T follicular helper cell (primary cell): Measurements from ENCODE around the gene FAM124A.
"Not testable (repeated sequence)": the region's sequence is repeated elsewhere in the genome, so short reads cannot be mapped to it uniquely, and the experiment has no call there.

Experiments used
- DNase-seq: peaks from one replicate; pipeline ENCODE4 v3.0.0-alpha.2; 2020; ENCODE audit warnings: low read depth

Gene FAM124A

GRCh38 chr13:51270623-51271415, 48.6 kb downstream of the FAM124A start:
- no peak for DNase-seq

DNA sequence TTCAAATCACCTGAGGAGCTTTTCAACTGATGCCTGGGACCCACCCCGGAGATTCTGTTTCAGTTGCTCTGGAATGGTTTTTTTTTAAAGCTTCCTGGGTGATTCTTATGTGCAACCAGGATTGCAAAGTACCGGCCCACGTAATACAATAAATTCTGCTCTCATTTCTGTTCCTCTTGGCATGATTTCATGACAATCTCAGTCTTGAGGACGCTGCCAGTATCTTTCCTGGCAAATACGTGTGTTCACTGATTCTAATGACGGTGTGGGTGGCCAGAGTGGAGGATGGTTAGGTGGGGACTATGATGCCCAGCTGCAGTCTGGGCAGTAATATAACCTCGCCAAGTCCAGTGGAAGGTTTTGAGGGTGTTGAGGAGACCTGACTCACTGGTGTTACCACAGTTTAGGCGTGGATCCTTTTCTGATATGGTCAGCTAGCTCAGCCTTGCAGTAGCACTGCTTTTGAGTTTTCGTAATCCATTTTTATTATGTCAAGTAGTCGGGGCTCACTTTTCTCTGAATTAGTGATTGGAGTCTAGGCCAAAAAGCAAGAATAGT, 49.4 kb downstream of the FAM124A start:
- no peak for DNase-seq

GRCh38 chr13:51275101-51275500, 52.9 kb downstream of the FAM124A start:
- DNase-seq, result no peak

DNA sequence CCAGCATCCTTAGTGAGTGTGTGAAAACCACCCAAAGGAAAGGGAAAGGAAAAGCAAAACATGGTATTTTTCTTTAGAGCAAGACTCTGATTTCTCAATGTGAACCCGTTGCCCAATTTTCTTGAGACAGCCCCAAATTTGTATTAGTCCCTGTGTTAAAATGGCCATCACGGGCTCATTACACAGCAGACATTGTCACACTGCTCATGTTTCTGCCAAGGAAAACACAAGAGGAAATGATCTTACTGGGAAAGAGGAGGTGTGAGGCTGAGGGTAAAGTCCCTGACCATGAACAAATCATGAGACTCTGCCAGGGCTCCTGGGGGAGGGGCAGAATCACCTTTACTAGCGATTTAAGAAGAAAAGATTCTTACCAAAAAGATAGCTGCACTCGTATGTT, 54.4 kb downstream of the FAM124A start:
- DNase-seq, result no peak

DNA sequence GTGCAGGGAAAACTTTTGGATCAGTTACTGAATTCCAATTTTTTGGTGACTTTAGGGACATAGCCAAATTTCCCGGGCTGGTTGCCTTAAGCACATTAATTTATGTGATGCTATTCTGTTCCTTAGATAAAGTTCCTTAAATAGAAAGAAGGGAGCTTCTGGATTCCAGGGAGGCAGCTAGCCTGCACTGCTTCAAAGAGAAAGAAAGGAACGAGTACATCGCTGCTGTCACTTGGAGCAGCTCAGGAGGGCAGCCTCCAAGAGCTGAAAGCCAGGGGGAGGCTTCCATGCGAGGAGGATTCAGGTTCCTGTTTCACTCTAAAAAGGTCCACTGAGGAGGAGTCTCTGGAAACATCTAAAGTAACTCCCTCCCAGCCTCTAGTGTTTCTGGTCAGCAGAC, 55.7 kb downstream of the FAM124A start:
- no peak for DNase-seq

DNA sequence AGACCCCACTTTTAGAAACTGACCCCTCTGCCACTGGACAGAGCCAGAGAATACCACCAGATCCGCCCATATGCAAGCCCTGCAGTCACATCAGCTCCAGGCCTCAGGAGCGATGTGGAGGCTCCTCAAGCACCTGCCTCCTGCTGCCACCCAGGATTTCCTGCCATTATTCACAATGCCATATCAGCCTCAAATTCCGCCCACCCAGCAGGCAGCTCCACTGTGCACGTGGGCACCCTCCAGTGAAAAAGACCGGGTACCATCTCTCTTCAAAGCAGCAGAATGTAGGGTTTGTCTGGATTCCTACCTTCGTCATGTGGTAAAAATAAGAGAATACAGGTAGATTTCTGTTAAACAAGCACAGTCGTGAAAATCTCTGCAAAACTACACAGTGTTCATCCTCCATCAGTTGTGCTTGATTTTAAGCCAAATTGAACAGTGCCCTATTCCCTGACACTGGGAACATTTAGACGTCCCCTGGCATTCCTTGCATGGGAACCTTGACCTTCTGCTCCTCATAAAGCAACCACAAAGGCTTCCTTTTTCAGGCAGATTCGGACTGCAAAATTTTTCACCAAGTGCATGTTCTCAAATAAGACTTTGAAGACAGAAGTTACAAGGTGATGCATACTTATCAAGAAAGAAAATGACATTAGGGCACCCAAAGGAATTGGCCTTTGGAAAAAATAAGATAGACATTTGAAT, 56.4 kb downstream of the FAM124A start:
- no peak for DNase-seq

DNA sequence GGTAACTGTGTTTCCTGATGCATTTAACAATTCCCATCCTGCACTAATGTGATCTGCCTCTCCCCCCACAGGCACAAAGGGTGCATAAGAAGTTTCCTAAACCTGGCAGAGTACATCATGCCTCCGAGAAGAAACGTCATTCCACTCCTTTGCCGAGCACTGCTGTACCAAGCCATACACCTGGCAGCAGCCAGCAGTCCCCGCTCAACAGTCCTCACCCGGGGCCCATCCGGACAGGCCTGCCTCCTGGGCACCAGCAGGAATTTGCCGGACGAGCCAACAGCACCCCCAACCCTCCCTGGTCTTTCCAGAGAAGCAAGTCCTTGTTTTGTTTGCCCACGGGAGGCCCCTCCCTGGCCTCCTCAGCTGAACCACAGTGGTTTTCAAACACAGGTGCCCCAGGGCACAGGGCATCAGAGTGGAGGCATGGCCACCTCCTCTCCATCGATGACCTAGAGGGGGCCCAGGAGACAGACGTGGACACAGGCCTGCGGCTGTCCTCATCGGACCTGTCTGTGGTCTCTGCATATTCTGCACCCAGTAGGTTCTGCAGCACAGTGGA, 58.3 kb downstream of the FAM124A start:
- no peak for DNase-seq

- DNase-seq, result no peak
Observed at GRCh38 chr13:51282322-51282721, 60.1 kb downstream of the FAM124A start.

DNA sequence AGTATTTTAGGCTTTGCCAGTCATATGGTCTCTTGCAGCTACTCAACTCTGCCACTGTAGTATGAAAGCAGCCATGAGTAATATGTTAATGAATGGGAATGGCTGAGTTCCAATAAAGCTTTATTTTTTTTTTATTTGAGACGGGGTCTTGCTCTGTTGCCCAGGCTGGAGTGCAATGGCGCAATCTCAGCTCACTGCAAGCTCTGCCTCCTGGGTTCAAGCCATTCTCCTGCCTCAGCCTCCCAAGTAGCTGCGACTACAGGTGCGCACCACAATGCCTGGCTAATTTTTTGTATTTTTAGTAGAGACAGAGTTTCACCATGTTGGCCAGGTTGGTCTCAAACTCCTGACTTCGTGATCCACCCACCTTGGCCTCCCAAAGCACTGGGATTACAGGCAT, 60.7 kb downstream of the FAM124A start:
- not testable (repeated sequence) for DNase-seq

- DNase-seq, result no peak
Observed at GRCh38 chr13:51283371-51283770, 61.2 kb downstream of the FAM124A start.

- no peak for DNase-seq
Observed at GRCh38 chr13:51284339-51284738, 62.1 kb downstream of the FAM124A start.

DNA sequence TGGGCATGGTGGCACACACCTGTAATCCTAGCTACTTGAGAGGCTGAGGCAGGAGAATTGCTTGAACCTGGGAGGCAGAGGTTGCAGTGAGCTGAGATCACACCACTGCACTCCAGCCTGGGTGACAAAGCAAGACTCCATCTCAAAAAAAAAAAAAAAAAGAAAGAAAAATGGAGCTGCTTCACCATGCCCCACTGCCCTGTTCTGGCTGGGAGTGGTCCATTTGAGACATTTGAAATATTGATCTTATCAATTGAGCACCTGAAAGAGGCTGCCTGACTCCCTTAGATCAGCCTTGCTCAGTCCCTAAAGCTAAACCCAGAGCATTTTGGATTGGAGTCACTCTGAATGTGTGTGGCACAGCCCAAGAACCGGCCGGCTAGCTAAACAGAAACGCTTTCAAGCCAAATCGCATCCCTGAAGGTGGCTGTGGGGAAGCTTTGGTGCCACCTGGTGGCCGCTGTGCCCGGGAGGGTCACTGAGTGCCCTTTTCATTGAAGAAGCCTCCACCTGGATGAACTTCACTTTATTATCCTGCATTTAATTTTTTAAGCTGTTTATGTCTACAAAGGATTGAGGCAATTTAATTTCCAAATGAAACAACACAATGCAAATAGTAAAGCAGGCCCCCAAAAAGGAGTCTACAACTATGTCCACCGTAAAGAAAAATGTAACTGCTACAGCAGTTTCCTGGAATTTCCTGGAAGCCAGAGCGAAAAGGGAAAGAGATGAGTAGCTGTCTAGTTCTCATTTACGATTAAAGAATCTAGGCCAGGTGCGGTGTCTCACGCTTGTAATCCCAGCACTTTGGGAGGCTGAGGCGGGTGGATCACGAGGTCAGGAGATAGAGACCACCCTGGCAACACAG, 64.2 kb downstream of the FAM124A start:
- peak; percentile 34 for DNase-seq

- no peak for DNase-seq
Observed at GRCh38 chr13:51287758-51288157, 65.6 kb downstream of the FAM124A start.

DNA sequence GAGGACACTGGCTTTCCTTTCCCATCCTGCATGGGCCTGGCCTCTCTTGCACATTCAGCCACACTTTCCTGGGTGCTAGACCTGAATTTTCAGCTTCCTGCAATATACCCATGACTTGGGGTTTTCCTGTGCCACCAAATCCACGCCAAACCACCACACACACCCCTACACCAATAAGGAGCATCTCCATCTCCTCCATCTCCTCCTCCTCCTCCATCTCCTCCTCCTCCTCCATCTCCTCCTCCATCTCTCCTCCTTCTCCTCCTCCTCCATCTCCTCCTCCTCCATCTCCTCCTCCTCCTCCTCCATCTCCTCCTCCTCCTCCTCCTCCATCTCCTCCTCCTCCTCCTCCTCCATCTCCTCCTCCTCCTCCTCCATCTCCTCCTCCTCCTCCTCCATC, 66.1 kb downstream of the FAM124A start:
- DNase-seq, result not testable (repeated sequence)

GRCh38 chr13:51291341-51291740, 69.1 kb downstream of the FAM124A start:
- no peak for DNase-seq

DNA sequence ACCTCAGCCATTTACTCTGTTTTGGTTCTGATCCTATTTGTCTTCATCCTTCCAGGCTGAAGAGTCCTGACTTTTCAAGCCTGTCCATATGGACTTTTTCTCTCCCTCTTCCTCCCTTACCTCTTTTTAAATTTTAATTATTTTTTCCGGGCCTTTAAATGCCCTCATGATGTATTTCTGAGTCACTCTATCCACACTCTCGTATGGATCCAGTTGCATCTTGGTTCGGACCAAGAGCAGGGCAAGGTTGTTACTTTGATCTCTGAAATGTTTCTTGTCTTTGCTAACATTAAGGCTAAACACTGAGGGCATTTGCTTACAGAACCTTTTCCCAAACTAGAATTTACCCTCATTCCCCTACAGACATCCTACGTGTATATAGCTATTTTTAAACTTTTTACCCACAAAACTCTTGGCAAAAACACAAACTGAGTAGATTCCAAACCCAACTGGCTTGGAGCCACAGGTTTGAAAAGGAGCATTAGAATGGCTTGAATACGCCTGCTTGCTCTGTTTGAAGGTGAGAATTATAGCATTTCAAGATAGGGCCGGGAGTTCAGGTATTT, 69.9 kb downstream of the FAM124A start:
- no peak for DNase-seq

- no peak for DNase-seq
Observed at GRCh38 chr13:51297556-51297955, 75.4 kb downstream of the FAM124A start.

DNA sequence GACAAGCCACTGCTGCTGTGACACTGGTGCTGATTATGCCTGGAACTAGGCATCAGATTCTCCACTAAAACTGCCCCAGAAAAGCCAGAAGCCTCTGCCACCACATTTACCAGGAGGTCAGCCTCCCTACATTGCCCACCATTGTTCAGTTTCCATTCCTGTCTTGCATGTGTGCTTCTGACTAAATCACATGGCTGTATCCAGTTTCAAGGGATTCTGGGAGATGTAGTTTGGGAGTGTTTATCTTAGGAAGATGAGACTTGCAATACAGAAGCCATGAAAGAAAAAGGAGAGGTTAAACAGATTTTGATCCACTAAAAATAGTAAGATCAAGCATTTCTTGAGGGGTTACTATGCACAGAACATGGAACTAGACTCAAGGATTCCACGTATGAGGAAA, 76.6 kb downstream of the FAM124A start:
- DNase-seq, result no peak

DNA sequence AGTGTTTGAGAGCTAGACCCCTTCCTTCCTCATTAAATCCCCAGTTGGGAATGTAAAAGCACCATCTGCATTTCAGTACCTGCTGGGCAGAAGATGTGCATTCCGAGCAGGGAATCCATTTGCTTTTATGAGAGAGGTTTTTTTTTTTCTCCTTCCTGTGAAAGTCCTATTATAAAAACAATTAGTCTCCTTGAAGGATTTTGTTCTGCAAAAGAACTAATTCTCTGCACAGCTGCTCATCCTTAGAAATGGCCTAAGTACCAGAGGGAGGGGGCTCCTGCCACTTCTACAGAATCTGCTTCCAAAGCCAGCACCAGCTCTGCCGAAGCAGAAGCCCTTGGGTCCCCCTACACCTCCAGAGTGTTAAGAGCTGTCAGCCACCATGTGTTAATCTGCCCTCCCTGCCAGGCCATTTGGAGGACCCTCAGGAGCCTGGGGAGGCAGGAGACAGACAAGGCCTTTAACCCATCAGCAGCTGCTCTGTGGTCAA, 80.9 kb downstream of the FAM124A start:
- no peak for DNase-seq

GRCh38 chr13:51303882-51304281, 81.7 kb downstream of the FAM124A start:
- no peak for DNase-seq

DNA sequence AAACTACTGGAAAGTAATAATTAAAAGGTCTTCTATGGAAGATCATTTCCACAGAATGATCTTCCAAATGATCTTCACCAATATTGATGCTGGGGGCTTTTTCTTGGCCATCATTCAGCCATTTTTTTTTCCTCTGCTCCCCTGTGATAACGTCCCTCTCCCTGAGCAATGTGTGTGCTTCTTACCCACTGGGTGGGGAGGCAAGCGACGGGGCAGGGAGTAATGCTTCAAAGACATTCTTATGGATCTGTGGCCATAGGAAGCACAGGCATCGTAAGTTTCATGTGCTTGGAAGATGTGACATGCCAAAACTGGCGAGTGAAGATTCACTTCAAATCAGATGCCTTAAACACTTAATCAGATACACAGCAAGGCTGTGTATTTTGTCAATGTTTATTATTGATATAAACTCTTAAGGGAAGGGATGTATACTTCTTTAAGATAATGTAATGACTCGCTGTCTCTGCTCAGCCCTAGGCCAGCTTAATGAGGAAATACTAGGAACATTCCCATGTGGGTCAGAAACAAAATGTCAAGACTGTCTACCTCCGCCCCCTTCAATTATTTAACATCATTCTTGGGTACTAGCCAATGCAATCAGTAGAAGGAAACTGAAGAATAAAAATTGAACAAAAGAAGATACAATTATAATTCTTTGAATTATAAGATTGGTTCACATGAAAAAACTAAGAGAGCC, 83.2 kb downstream of the FAM124A start:
- no peak for DNase-seq
